Measurements from ENCODE around the gene IGSF22. TPM values are rescaled to one million over a fixed set of nuclear protein-coding genes. Genes with fewer than 3 reads are reported as not detected.

IGSF22 gene
- total and polyA plus RNA-seq, 8 donors = 0.18 to 8.3 (median 0.56) TPM; not detected in 4

GRCh38 chr11:18657673-18658072 lies 68.3 kb downstream of the IGSF22 start:
- Histone ChIP-seq H3K9me3 (peaks cover 0 to 8% (median 2%) of the 10 kb centered on the region in 4 donors), H3K4me3 (no peak overlapping the region), H3K36me3 (no peaks in the 10 kb centered on the region), H3K27ac (no peak overlapping the region), H3K27me3 (no peaks in the 10 kb centered on the region), H3K4me1 (no peaks in the 10 kb centered on the region)
- WGBS, 5 donors = 79 to 89% (median 81%) methylated on average over 5 of the region's 5 CpGs
- TF ChIP-seq POLR2A (IDR thresholded peaks at IDR 0.05) (no peak), EP300 (IDR thresholded peaks at IDR 0.05) (no peak), CTCF (IDR thresholded peaks at IDR 0.05) (no peak), POLR2AphosphoS5 (IDR thresholded peaks at IDR 0.05) (no peak)
- intact Hi-C loops (cut with DNase I; ENCODE audit: low total_unique reads) = no loop called here
- no peak for DNase-seq

Other genes starting within 250 kb of the IGSF22 start
- 100 to 1,000 TPM in 1 of 5 donors, 10 to 100 TPM in 4; 30.3 to 125 (median 68.8) TPM for gene TSG101, start 199.2 kb downstream of the IGSF22 start, total RNA-seq
- 10 to 100 TPM; 38.0 to 86.1 (median 57.0) TPM for gene TSG101, start 199.2 kb downstream of the IGSF22 start, polyA plus RNA-seq
- gene UEVLD, start 137.5 kb downstream of the IGSF22 start, total RNA-seq = 10 to 100 TPM in 4 of 5 donors, 1 to 10 TPM in 1; 6.7 to 40.6 (median 22.2) TPM
- gene UEVLD, start 137.5 kb downstream of the IGSF22 start, polyA plus RNA-seq = 10 to 100 TPM in 2 of 3 donors, 1 to 10 TPM in 1; 4.9 to 11.9 (median 10.4) TPM
- 1 to 10 TPM in 1 of 5 donors, not detected in 4; 1.3 TPM for gene MISFA, start 126.4 kb downstream of the IGSF22 start, total RNA-seq
- 1 to 10 TPM; 1.3 to 4.6 (median 1.3) TPM for gene MISFA, start 126.4 kb downstream of the IGSF22 start, polyA plus RNA-seq
- gene SPTY2D1, start 91.8 kb downstream of the IGSF22 start, total RNA-seq = 10 to 100 TPM in 3 of 5 donors, 1 to 10 TPM in 2; 5.2 to 24.3 (median 11.2) TPM
- gene SPTY2D1, start 91.8 kb downstream of the IGSF22 start, polyA plus RNA-seq = 1 to 10 TPM; 3.0 to 6.4 (median 5.5) TPM
- 1 to 10 TPM in 4 of 5 donors, not detected in 1; 2.2 to 7.5 (median 3.3) TPM for gene TMEM86A, start 27.4 kb downstream of the IGSF22 start, total RNA-seq
- 1 to 10 TPM in 1 of 3 donors, under 1 TPM in 2; 0.76 to 1.2 (median 0.88) TPM for gene TMEM86A, start 27.4 kb downstream of the IGSF22 start, polyA plus RNA-seq
- 1 to 10 TPM in 2 of 5 donors, not detected in 3; 1.1 to 2.9 TPM for gene PTPN5, start 65.6 kb upstream of the IGSF22 start, total RNA-seq
- gene PTPN5, start 65.6 kb upstream of the IGSF22 start, polyA plus RNA-seq = under 1 TPM; 0.19 to 0.38 (median 0.31) TPM
- gene MRGPRX1, start 213.2 kb upstream of the IGSF22 start, total RNA-seq = not detected
- gene MRGPRX1, start 213.2 kb upstream of the IGSF22 start, polyA plus RNA-seq = not detected

Measured in stomach (tissue), 9 donors.